Left ventricle myocardium superior (tissue), 1 donor: ENCODE results near the gene DDX11. TPM values are rescaled to one million over a fixed set of nuclear protein-coding genes. Genes with fewer than 3 reads are reported as not detected.
"Not testable (repeated sequence)": the region's sequence is repeated elsewhere in the genome, so short reads cannot be mapped to it uniquely, and the experiment has no call there.

Experiments
- ATAC-seq: fragments of 200-7000 bp; cut with Tn5 transposase; one replicate; pipeline ENCODE4 v1.9.1; 2020; ENCODE audit warnings: mild to moderate bottlenecking, moderate library complexity
- DNase-seq: peaks from one replicate; pipeline ENCODE4 v3.0.0-alpha.2; 2020
- intact Hi-C: fragments of 100-400 bp; cut with micrococcal nuclease; formaldehyde crosslinking; loops from one replicate; pipeline ENCODE4 v1.11.0; 2022
- total RNA-seq: library from RNA; stranded (reverse); fragmentation: NEBNext Ultra II Directional; extraction: Animal tissue kit (Norgen Biotek cat#: 25700); gene quantifications from one replicate; pipeline ENCODE4 v1.2.1, GENCODE V29; 2021
- donor health status: DM: no; HTN: yes; CAD: no; lungs with severe emphysema.

The DDX11 gene
- total RNA-seq, 1 donor from 2014 or later = 5.0 TPM

GRCh38 chr12:31117203-31118011 lies 43.7 kb downstream of the DDX11 start:
- DNase-seq = peak; percentile 52
- peak; percentile 76 for ATAC-seq
- intact Hi-C loops = no loop called here

- intact Hi-C loops = no loop called here
- no peak for DNase-seq
Observed at GRCh38 chr12:31118347-31119191, 44.9 kb downstream of the DDX11 start.

GRCh38 chr12:31119192-31119802 lies 45.6 kb downstream of the DDX11 start:
- ATAC-seq = no peak
- no peak for DNase-seq
- intact Hi-C loops = no loop called here

More at GRCh38 chr12:31118347-31119191, 44.9 kb downstream of the DDX11 start:
- ATAC-seq = peak; percentile 49

GRCh38 chr12:31119803-31120211 lies 46.1 kb downstream of the DDX11 start:
- DNase-seq (no peak), ATAC-seq (no peak)
- intact Hi-C loops = no loop called here

GRCh38 chr12:31120392-31121008 lies 46.8 kb downstream of the DDX11 start:
- ATAC-seq (no peak), DNase-seq (no peak)

GRCh38 chr12:31121022-31121728 lies 47.5 kb downstream of the DDX11 start:
- ATAC-seq, DNase-seq, intact Hi-C loops: not testable (repeated sequence)

More at GRCh38 chr12:31120392-31121008, 46.8 kb downstream of the DDX11 start:
- intact Hi-C loops = no loop called here

- no peak for DNase-seq
- intact Hi-C loops = no loop called here
- ATAC-seq = no peak
Observed at GRCh38 chr12:31122481-31122880, 48.8 kb downstream of the DDX11 start.

GRCh38 chr12:31124158-31124557 lies 50.5 kb downstream of the DDX11 start:
- not testable (repeated sequence) for ATAC-seq

GRCh38 chr12:31125171-31125570 lies 51.5 kb downstream of the DDX11 start:
- intact Hi-C loops, ATAC-seq: not testable (repeated sequence)

More at GRCh38 chr12:31124158-31124557, 50.5 kb downstream of the DDX11 start:
- DNase-seq, intact Hi-C loops: not testable (repeated sequence)

GRCh38 chr12:31127209-31127848 lies 53.7 kb downstream of the DDX11 start:
- intact Hi-C loops, DNase-seq, ATAC-seq: not testable (repeated sequence)

More at GRCh38 chr12:31125171-31125570, 51.5 kb downstream of the DDX11 start:
- not testable (repeated sequence) for DNase-seq

GRCh38 chr12:31136581-31136980 lies 62.9 kb downstream of the DDX11 start:
- DNase-seq, intact Hi-C loops, ATAC-seq: not testable (repeated sequence)

- intact Hi-C loops, DNase-seq: not testable (repeated sequence)
Observed at GRCh38 chr12:31144768-31145167, 71.1 kb downstream of the DDX11 start.

GRCh38 chr12:31145296-31145695 lies 71.6 kb downstream of the DDX11 start:
- DNase-seq, intact Hi-C loops: not testable (repeated sequence)
- ATAC-seq = peak; percentile 53

More at GRCh38 chr12:31144768-31145167, 71.1 kb downstream of the DDX11 start:
- not testable (repeated sequence) for ATAC-seq

- DNase-seq, ATAC-seq, intact Hi-C loops: not testable (repeated sequence)
Observed at GRCh38 chr12:31147415-31147814, 73.8 kb downstream of the DDX11 start.

GRCh38 chr12:31150766-31151165 lies 77.1 kb downstream of the DDX11 start:
- ATAC-seq, DNase-seq, intact Hi-C loops: not testable (repeated sequence)
